Parathyroid adenoma (tissue), 2 donors: ENCODE results near the gene PTTG2.

ENCODE experiments used
- H2AFZ ChIP-seq: fragments of 300-600 bp; sonication (generic); one replicate; pipeline ENCODE4 v1.7.0; 2017; ENCODE audit warnings: antibody characterized with exemption, mild to moderate bottlenecking
- H3K27ac ChIP-seq: fragments of 300-600 bp; sonication (generic); one replicate; pipeline ENCODE4 v1.7.0; 2017
- H3K27me3 ChIP-seq: fragments of 300-600 bp; sonication (generic); one replicate; pipeline ENCODE4 v1.7.0; 2017; ENCODE audit warnings: low read length; ENCODE audit not compliant: control insufficient read depth, insufficient read depth
- H3K36me3 ChIP-seq: fragments of 300-600 bp; sonication (generic); one replicate; pipeline ENCODE4 v1.7.0; 2017; ENCODE audit warnings: low read length; ENCODE audit not compliant: control insufficient read depth, insufficient read depth
- H3K4me1 ChIP-seq: fragments of 300-600 bp; sonication (generic); one replicate; pipeline ENCODE4 v1.7.0; 2017; ENCODE audit warnings: control low read depth
- H3K4me2 ChIP-seq: fragments of 300-600 bp; sonication (generic); one replicate; pipeline ENCODE4 v1.7.0; 2017; ENCODE audit warnings: low read length
- H3K4me3 ChIP-seq: fragments of 300-600 bp; sonication (generic); one replicate; pipeline ENCODE4 v1.7.0; 2017; ENCODE audit warnings: low read depth, low read length
- H3K79me2 ChIP-seq: fragments of 300-600 bp; sonication (generic); one replicate; pipeline ENCODE4 v1.7.0; 2017; ENCODE audit warnings: control low read depth
- H3K9ac ChIP-seq: fragments of 300-600 bp; sonication (generic); one replicate; pipeline ENCODE4 v1.7.0; 2017; ENCODE audit warnings: mild to moderate bottlenecking
- H3K9me3 ChIP-seq: fragments of 300-600 bp; sonication (generic); one replicate; pipeline ENCODE4 v1.7.0; 2017; ENCODE audit warnings: low read length; ENCODE audit not compliant: control insufficient read depth
- TF ChIP-seq, protein P1 (sequence below): fragments of 300-600 bp; sonication (generic); IDR thresholded peaks from one replicate; pipeline ENCODE4 v1.7.0; 2017; ENCODE audit warnings: antibody characterized with exemption, mild to moderate bottlenecking
- donor health status: primary hyperparathyroidism.

PTTG2 gene

DNA sequence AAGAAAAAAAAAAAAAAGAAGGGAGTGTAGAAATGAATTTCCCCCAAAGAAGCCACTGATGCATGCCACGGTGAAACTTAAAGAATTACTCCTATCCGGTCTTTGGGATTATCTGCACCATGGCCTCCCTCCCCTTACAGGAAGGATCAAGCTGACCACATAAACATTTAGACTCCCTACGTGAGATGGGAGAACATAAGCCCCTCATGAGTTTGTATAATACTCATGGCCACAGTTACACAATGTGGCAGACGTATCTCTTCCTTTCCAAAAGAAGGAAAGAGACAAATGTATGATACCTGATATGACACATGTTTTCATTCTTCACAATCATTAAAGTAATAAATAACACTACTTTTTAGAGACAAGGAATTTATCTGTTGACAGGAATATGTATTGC, 3.3 kb upstream of the PTTG2 start:
- Histone ChIP-seq H3K27me3 (no peaks in the 10 kb centered on the region), H3K9ac (no peak overlapping the region), H3K79me2 (no peaks in the 10 kb centered on the region)

DNA sequence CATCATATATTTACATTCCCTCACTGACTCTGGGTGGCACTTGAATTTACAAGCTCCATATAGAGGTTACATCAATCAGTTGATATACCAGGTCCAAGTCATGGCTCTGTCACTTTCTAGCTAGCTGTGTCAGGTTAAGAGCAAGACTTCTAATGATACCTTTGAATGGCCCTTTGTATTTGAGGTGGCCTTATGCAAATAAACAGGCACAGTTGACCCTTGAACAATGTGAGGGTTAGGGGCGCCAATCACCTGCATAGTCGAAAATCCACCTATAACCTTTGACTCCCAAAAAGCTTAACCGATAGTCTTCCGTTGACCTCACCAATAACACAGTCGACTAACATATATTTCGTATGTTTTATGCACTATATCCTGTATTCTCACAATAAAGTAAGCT, 1.3 kb upstream of the PTTG2 start:
- Histone ChIP-seq H3K4me1 (no peaks in the 10 kb centered on the region), H3K4me3 (no peak overlapping the region), H3K4me2 (no peak overlapping the region), H3K27ac (no peak overlapping the region), H3K79me2 (no peaks in the 10 kb centered on the region), H3K27me3 (no peaks in the 10 kb centered on the region), H3K36me3 (no peaks in the 10 kb centered on the region), H3K9me3 (no peaks in the 10 kb centered on the region), H3K9ac (no peak overlapping the region), H2AFZ (no peak overlapping the region)
- TF ChIP-seq, protein P1, sequence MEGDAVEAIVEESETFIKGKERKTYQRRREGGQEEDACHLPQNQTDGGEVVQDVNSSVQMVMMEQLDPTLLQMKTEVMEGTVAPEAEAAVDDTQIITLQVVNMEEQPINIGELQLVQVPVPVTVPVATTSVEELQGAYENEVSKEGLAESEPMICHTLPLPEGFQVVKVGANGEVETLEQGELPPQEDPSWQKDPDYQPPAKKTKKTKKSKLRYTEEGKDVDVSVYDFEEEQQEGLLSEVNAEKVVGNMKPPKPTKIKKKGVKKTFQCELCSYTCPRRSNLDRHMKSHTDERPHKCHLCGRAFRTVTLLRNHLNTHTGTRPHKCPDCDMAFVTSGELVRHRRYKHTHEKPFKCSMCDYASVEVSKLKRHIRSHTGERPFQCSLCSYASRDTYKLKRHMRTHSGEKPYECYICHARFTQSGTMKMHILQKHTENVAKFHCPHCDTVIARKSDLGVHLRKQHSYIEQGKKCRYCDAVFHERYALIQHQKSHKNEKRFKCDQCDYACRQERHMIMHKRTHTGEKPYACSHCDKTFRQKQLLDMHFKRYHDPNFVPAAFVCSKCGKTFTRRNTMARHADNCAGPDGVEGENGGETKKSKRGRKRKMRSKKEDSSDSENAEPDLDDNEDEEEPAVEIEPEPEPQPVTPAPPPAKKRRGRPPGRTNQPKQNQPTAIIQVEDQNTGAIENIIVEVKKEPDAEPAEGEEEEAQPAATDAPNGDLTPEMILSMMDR = no peak

More for the DNA sequence above, 3.3 kb upstream of the PTTG2 start:
- Histone ChIP-seq H3K27ac (no peak overlapping the region), H3K36me3 (no peaks in the 10 kb centered on the region), H3K4me3 (no peak overlapping the region), H2AFZ (no peak overlapping the region), H3K4me1 (no peaks in the 10 kb centered on the region), H3K9me3 (no peaks in the 10 kb centered on the region), H3K4me2 (no peak overlapping the region)
- TF ChIP-seq, protein P1 = no peak

DNA sequence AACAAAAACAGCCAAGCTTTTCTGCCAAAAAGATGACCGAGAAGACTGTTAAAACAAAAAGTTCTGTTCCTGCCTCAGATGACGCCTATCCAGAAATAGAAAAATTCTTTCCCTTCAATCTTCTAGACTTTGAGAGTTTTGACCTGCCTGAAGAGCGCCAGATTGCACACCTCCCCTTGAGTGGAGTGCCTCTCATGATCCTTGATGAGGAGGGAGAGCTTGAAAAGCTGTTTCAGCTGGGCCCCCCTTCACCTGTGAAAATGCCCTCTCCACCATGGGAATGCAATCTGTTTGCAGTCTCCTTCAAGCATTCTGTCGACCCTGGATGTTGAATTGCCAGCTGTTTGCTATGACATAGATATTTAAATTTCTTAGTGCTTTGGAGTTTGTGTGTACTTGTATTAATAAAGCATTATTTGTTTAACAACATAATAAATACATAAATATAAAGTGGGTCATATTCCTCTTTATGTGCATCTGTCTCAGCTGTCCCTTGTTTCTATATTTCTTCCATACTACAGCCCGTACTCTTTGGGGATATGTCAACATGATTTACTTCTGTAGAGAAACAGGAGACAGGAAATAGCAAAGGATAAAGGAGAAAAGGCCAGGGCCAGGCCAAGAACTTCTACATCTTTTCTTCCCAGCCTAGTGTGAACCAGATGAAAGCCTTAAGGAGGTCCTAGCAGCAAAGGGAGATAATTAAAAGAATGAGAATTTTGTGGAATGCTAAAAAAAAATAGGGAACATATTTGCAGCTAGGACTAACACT, 667 bp downstream of the PTTG2 start:
- H3K79me2 ChIP-seq = no peaks in the 10 kb centered on the region
- H3K4me1 ChIP-seq = no peaks in the 10 kb centered on the region
- TF ChIP-seq, protein P1 = no peak
- H3K4me3 ChIP-seq = no peak overlapping the region
- H2AFZ ChIP-seq = no peak overlapping the region
- H3K4me2 ChIP-seq = no peak overlapping the region
- H3K36me3 ChIP-seq = no peaks in the 10 kb centered on the region
- H3K27me3 ChIP-seq = no peaks in the 10 kb centered on the region
- no peak overlapping the region for H3K9ac ChIP-seq
- H3K27ac ChIP-seq = no peak overlapping the region
- no peaks in the 10 kb centered on the region for H3K9me3 ChIP-seq

DNA sequence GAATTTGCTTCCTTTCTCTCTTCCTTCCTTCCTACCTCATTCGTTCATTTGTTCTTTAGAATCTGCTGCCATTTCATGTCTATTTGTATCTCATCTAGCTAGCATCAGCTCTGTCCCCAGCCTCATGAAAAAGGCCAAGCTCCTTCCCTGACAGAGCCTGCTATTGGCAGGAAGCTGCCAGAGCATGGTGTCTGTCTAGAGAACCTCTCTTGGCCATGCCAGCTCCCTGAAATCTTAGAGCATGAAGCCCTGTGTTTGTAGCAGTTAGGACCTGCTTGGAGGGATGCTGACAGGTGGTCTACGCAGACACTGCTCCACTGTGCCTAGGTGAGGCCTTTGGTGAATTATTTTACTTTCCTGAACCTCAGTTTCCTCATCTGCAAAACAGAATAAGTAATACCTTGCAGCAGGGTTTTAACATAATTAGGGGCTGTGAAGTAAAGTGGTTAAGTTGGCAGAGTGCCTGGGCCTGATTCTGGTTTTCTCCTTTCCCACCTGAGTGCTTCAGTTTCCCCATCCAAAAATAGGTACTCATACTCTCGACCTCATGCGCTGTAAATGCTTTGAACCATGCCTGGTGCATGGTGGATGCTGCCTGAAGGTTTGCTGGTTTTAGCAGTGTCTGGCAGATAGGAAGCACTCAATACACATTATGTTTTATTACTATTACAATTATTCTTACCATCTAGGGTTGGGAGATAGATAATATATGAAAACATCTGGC, 4.7 kb downstream of the PTTG2 start:
- Histone ChIP-seq H3K9ac (no peak overlapping the region), H3K27me3 (no peaks in the 10 kb centered on the region), H3K36me3 (no peaks in the 10 kb centered on the region), H3K27ac (no peak overlapping the region), H3K4me1 (no peaks in the 10 kb centered on the region), H3K9me3 (no peaks in the 10 kb centered on the region), H3K79me2 (no peaks in the 10 kb centered on the region), H2AFZ (no peak overlapping the region), H3K4me3 (no peak overlapping the region), H3K4me2 (no peak overlapping the region)
- TF ChIP-seq, protein P1 = no peak
